Activated naive CD4-positive, alpha-beta T cell treated with anti-CD3 and anti-CD28 coated beads for 36 hours (primary cell): ENCODE results near the gene ZFAND3. TPM values are rescaled to one million over a fixed set of nuclear protein-coding genes. Genes with fewer than 3 reads are reported as not detected.

ENCODE experiments used
- CTCF ChIA-PET: fragments of 350-600 bp; sonication (Branson Sonifier 250); formaldehyde crosslinking; loops from one replicate; lab custom pipeline; 2021; ENCODE audit warnings: antibody characterized with exemption; lab: Charles Lee
- DNase-seq: peaks from one replicate; pipeline ENCODE4 v3.0.0-alpha.2; 2020
- H3K27ac Mint-ChIP-seq: one replicate; pipeline ENCODE4 v1.8.0; 2021; ENCODE audit warnings: mild to moderate bottlenecking, mixed read lengths
- H3K27me3 Mint-ChIP-seq: one replicate; pipeline ENCODE4 v1.8.0; 2021; ENCODE audit warnings: low read depth, mixed read lengths
- H3K36me3 Mint-ChIP-seq: one replicate; pipeline ENCODE4 v1.8.0; 2021; ENCODE audit warnings: low read depth, mixed read lengths
- H3K4me1 Mint-ChIP-seq: one replicate; pipeline ENCODE4 v1.8.0; 2021; ENCODE audit warnings: low read depth, mixed read lengths
- H3K4me3 Mint-ChIP-seq: one replicate; pipeline ENCODE4 v1.8.0; 2021; ENCODE audit warnings: mild to moderate bottlenecking, moderate library complexity, mixed read lengths
- H3K9me3 Mint-ChIP-seq: one replicate; pipeline ENCODE4 v1.8.0; 2021; ENCODE audit warnings: mixed read lengths
- intact Hi-C: fragments of 100-400 bp; cut with micrococcal nuclease; formaldehyde crosslinking; loops from one replicate; pipeline ENCODE4 v1.15.1; 2023
- total RNA-seq, 2 experiments: library from RNA; stranded (reverse); gene quantifications; one replicate each; pipeline ENCODE4 v1.2.3, GENCODE V29; 2021

ZFAND3 gene
- total RNA-seq, 2 experiments from 2014 or later = 33.6 to 35.3 TPM

GRCh38 chr6:37801605-37801940, 18.0 kb upstream of the ZFAND3 start:
- Mint-ChIP-seq H3K27ac (no peak overlapping the region), H3K4me3 (no peak overlapping the region), H3K4me1 (no peaks in the 10 kb centered on the region), H3K27me3 (no peaks in the 10 kb centered on the region), H3K36me3 (no peaks in the 10 kb centered on the region), H3K9me3 (no peaks in the 10 kb centered on the region)
- DNase-seq = no peak
- CTCF ChIA-PET = no interaction called here
- intact Hi-C loops = no loop called here

GRCh38 chr6:37802810-37803209, 16.7 kb upstream of the ZFAND3 start:
- Mint-ChIP-seq H3K4me3 (no peak overlapping the region), H3K27ac (no peak overlapping the region), H3K27me3 (no peaks in the 10 kb centered on the region), H3K36me3 (no peaks in the 10 kb centered on the region), H3K4me1 (no peaks in the 10 kb centered on the region), H3K9me3 (no peaks in the 10 kb centered on the region)
- CTCF ChIA-PET = no interaction called here
- intact Hi-C loops = no loop called here
- no peak for DNase-seq

- no peak for DNase-seq
- CTCF ChIA-PET = no interaction called here
- no peak overlapping the region for H3K4me3 Mint-ChIP-seq
- no peaks in the 10 kb centered on the region for H3K9me3 Mint-ChIP-seq
- H3K36me3 Mint-ChIP-seq = no peaks in the 10 kb centered on the region
- intact Hi-C loops = no loop called here
- H3K4me1 Mint-ChIP-seq = no peaks in the 10 kb centered on the region
- peaks cover 4% of the 10 kb centered on the region for H3K27me3 Mint-ChIP-seq
- H3K27ac Mint-ChIP-seq = no peak overlapping the region
Observed at GRCh38 chr6:37804586-37804985, 14.9 kb upstream of the ZFAND3 start.

- H3K36me3 Mint-ChIP-seq = no peaks in the 10 kb centered on the region
Observed at GRCh38 chr6:37806213-37806612, 13.3 kb upstream of the ZFAND3 start.

GRCh38 chr6:37807656-37808055, 11.9 kb upstream of the ZFAND3 start:
- H3K4me1 Mint-ChIP-seq = no peaks in the 10 kb centered on the region
- H3K27ac Mint-ChIP-seq = no peak overlapping the region
- peaks cover 4% of the 10 kb centered on the region for H3K27me3 Mint-ChIP-seq
- DNase-seq = no peak
- intact Hi-C loops = no loop called here
- CTCF ChIA-PET = no interaction called here
- no peaks in the 10 kb centered on the region for H3K9me3 Mint-ChIP-seq
- H3K4me3 Mint-ChIP-seq = no peak overlapping the region
- no peaks in the 10 kb centered on the region for H3K36me3 Mint-ChIP-seq

More at GRCh38 chr6:37806213-37806612, 13.3 kb upstream of the ZFAND3 start:
- intact Hi-C loops = no loop called here
- no peaks in the 10 kb centered on the region for H3K9me3 Mint-ChIP-seq
- CTCF ChIA-PET = interaction anchor here (1.0 to 1.3 kb wide), 2 partner anchors 12 to 15 kb away, joined by 3 to 5 read pairs; no protein-coding TSS in a partner anchor
- no peak for DNase-seq
- no peak overlapping the region for H3K4me3 Mint-ChIP-seq
- H3K27me3 Mint-ChIP-seq = peaks cover 4% of the 10 kb centered on the region
- no peak overlapping the region for H3K27ac Mint-ChIP-seq
- H3K4me1 Mint-ChIP-seq = no peaks in the 10 kb centered on the region

GRCh38 chr6:37809197-37809543, 10.4 kb upstream of the ZFAND3 start:
- CTCF ChIA-PET = no interaction called here
- no peak overlapping the region for H3K4me3 Mint-ChIP-seq

GRCh38 chr6:37812841-37813240, 6.7 kb upstream of the ZFAND3 start:
- Mint-ChIP-seq H3K27ac (no peak overlapping the region), H3K27me3 (peaks cover 4% of the 10 kb centered on the region), H3K4me1 (peaks cover 12% of the 10 kb centered on the region), H3K36me3 (no peaks in the 10 kb centered on the region), H3K4me3 (no peak overlapping the region), H3K9me3 (no peaks in the 10 kb centered on the region)
- intact Hi-C loops = loop anchor here (10.0 kb wide), 1 partner anchor 298 kb away; no protein-coding TSS in a partner anchor
- DNase-seq = no peak
- CTCF ChIA-PET = interaction anchor here (0.6 kb wide), 1 partner anchor 42 kb away, joined by 3 read pairs; no protein-coding TSS in a partner anchor

More at GRCh38 chr6:37809197-37809543, 10.4 kb upstream of the ZFAND3 start:
- H3K4me1 Mint-ChIP-seq = no peaks in the 10 kb centered on the region
- no peak for DNase-seq
- H3K27me3 Mint-ChIP-seq = peaks cover 4% of the 10 kb centered on the region
- intact Hi-C loops = no loop called here
- no peaks in the 10 kb centered on the region for H3K36me3 Mint-ChIP-seq
- H3K9me3 Mint-ChIP-seq = no peaks in the 10 kb centered on the region
- no peak overlapping the region for H3K27ac Mint-ChIP-seq

GRCh38 chr6:37814374-37814773, 5.2 kb upstream of the ZFAND3 start:
- no peaks in the 10 kb centered on the region for H3K9me3 Mint-ChIP-seq
- no peak for DNase-seq
- H3K27me3 Mint-ChIP-seq = no peaks in the 10 kb centered on the region
- H3K4me3 Mint-ChIP-seq = no peak overlapping the region
- H3K36me3 Mint-ChIP-seq = no peaks in the 10 kb centered on the region
- peaks cover 18% of the 10 kb centered on the region for H3K4me1 Mint-ChIP-seq
- intact Hi-C loops = loop anchor here (10.0 kb wide), 1 partner anchor 300 kb away; no protein-coding TSS in a partner anchor
- CTCF ChIA-PET = no interaction called here
- H3K27ac Mint-ChIP-seq = no peak overlapping the region

- no peak for DNase-seq
- intact Hi-C loops = loop anchor here (5.0 to 10.0 kb wide), 2 partner anchors 302 to 856 kb away; no protein-coding TSS in a partner anchor
- CTCF ChIA-PET = interaction anchor here (2.2 kb wide), 1 partner anchor 34 kb away, joined by 4 read pairs; no protein-coding TSS in a partner anchor
- Mint-ChIP-seq H3K27me3 (no peaks in the 10 kb centered on the region), H3K4me1 (peaks cover 32% of the 10 kb centered on the region), H3K4me3 (peak overlapping the region; percentile 13), H3K9me3 (no peaks in the 10 kb centered on the region), H3K36me3 (peaks cover 3% of the 10 kb centered on the region), H3K27ac (no peak overlapping the region)
Observed at GRCh38 chr6:37816599-37817375, 2.7 kb upstream of the ZFAND3 start.

- Mint-ChIP-seq H3K4me1 (peaks cover 50% of the 10 kb centered on the region), H3K27ac (peak overlapping the region; percentile 98)
- CTCF ChIA-PET = interaction anchor here (0.6 to 2.2 kb wide), 6 partner anchors 13 to 63 kb away, joined by 3 to 8 read pairs (median 4); no protein-coding TSS in a partner anchor
Observed at GRCh38 chr6:37818536-37819176, 871 bp upstream of the ZFAND3 start.

GRCh38 chr6:37819802-37820717, 533 bp downstream of the ZFAND3 start:
- H3K4me1 Mint-ChIP-seq = peaks cover 59% of the 10 kb centered on the region
- peak overlapping the region; percentile 92 for H3K4me3 Mint-ChIP-seq
- peak; percentile 66 for DNase-seq
- H3K9me3 Mint-ChIP-seq = no peaks in the 10 kb centered on the region
- peaks cover 3% of the 10 kb centered on the region for H3K36me3 Mint-ChIP-seq
- H3K27ac Mint-ChIP-seq = peak overlapping the region; percentile 90
- intact Hi-C loops = loop anchor here (1.0 to 10.0 kb wide), 6 partner anchors 21 to 852 kb away; no protein-coding TSS in a partner anchor
- CTCF ChIA-PET = interaction anchor here (1.2 kb wide), 1 partner anchor 164 kb away, joined by 3 read pairs; no protein-coding TSS in a partner anchor
- H3K27me3 Mint-ChIP-seq = no peaks in the 10 kb centered on the region

More at GRCh38 chr6:37818536-37819176, 871 bp upstream of the ZFAND3 start:
- intact Hi-C loops = loop anchor here (1.0 to 10.0 kb wide), 6 partner anchors 27 to 854 kb away; partner anchors contain the start of gene CMTR1
- H3K36me3 Mint-ChIP-seq = peaks cover 3% of the 10 kb centered on the region
- peak overlapping the region; percentile 92 for H3K4me3 Mint-ChIP-seq
- peak; percentile 98 for DNase-seq
- H3K27me3 Mint-ChIP-seq = no peaks in the 10 kb centered on the region
- no peaks in the 10 kb centered on the region for H3K9me3 Mint-ChIP-seq
